Measurements from ENCODE around the gene PCDHGA6. TPM values are rescaled to one million over a fixed set of nuclear protein-coding genes. Genes with fewer than 3 reads are reported as not detected.
"Not testable (repeated sequence)": the region's sequence is repeated elsewhere in the genome, so short reads cannot be mapped to it uniquely, and the experiment has no call there.

The PCDHGA6 gene
- total and polyA plus RNA-seq, 2 of the 8 experiments (the other 6 are each of a cell fraction or from before 2014, with no cell fraction given): 1.4 to 2.0 TPM

GRCh38 chr5:141332571-141332970 lies 41.1 kb upstream of the PCDHGA6 start:
- H3K4me1 ChIP-seq (replicated peaks in 1 of 4; ENCODE audit: control insufficient read depth in 3 of 4, insufficient read depth in 4 of 4, low read length in 3 of 4); DNase-seq (ENCODE audit: low read depth in 1 of 2, low spot score in 2 of 2); H3K4me2 ChIP-seq (ENCODE audit: insufficient read depth in 1 of 2, low read depth in 2 of 2, low read length in 2 of 2); H3K27ac ChIP-seq (ENCODE audit: low read depth, low read length); H3K18ac ChIP-seq (ENCODE audit: extremely low read depth, low read length); H2BK20ac ChIP-seq (ENCODE audit: low read length); H2AK5ac ChIP-seq (ENCODE audit: low read depth, low read length); H3K4ac ChIP-seq (replicated peaks; ENCODE audit: insufficient read length, low read depth, low read length); H3K23ac ChIP-seq (ENCODE audit: insufficient read length); H3K14ac ChIP-seq (ENCODE audit: insufficient read length); POLR2A ChIA-PET (ENCODE audit: partially characterized antibody); H3K27me3 ChIP-seq (replicated peaks in 1 of 4; ENCODE audit: control insufficient read depth in 3 of 4, extremely low read depth in 1 of 4, insufficient read depth in 3 of 4, low read length in 3 of 4); H3K4me3 ChIP-seq (ENCODE audit: extremely low read depth in 1 of 4, insufficient read depth in 2 of 4, low read depth in 3 of 4, low read length in 4 of 4); FAIRE-seq; H3K56ac ChIP-seq (replicated peaks; ENCODE audit: insufficient read length, low read depth, low read length); H2BK12ac ChIP-seq (ENCODE audit: low read depth, low read length); H3K36me3 ChIP-seq (ENCODE audit: control insufficient read depth in 2 of 4, insufficient read depth in 4 of 4, low read length in 3 of 4); H2BK120ac ChIP-seq (replicated peaks; ENCODE audit: low read depth, low read length); H2AFZ ChIP-seq (ENCODE audit: low read length); H2BK15ac ChIP-seq (ENCODE audit: low read length); H3K23me2 ChIP-seq (ENCODE audit: low read depth, low read length); H3K9ac ChIP-seq (replicated peaks in 1 of 4; ENCODE audit: extremely low read depth in 1 of 4, low read depth in 3 of 4, low read length in 3 of 4); H4K5ac ChIP-seq (ENCODE audit: insufficient read length, low read depth, low read length); H4K20me1 ChIP-seq (replicated peaks in 1 of 2; ENCODE audit: control insufficient read depth in 1 of 2, insufficient read depth in 2 of 2, low read length in 2 of 2); H3K79me2 ChIP-seq (ENCODE audit: control insufficient read depth in 1 of 2, insufficient read depth in 2 of 2, low read length in 2 of 2); H2BK5ac ChIP-seq (ENCODE audit: low read depth, low read length); H4K8ac ChIP-seq (ENCODE audit: extremely low read depth, insufficient read depth, low read length); H3K79me1 ChIP-seq (ENCODE audit: low read depth, low read length); H4K91ac ChIP-seq (replicated peaks; ENCODE audit: insufficient read length, low read length): not testable (repeated sequence)
- WGBS, 2 experiments (ENCODE audit: extremely low coverage in 1 of 2, insufficient coverage in 1 of 2, insufficient read length in 1 of 2, insufficient replicate concordance in 2 of 2, low coverage in 1 of 2, low lambda C conversion rate in 2 of 2, missing lambda C conversion rate in 1 of 2): 95% methylated on average over 24 of the region's 39 CpGs; no CpG with 5 or more reads in 1 of the 2 experiments
- peaks cover 20 to 37% of the 10 kb centered on the region in 2 experiments for H3K9me3 ChIP-seq (ENCODE audit: insufficient read depth in 2 of 2, low read depth in 1 of 2, low read length in 1 of 2)
- CTCF ChIA-PET (ENCODE audit: partially characterized antibody): interaction anchor here (1.1 to 4.6 kb wide), 3 partner anchors 11 to 18 kb away, joined by 5 to 25 read pairs (median 21); partner anchors contain the start of genes PCDHGA3, PCDHGB1 and TAF7

Data from H1 (cell line).